Measurements from ENCODE around the gene COL5A1.

- TF ChIP-seq POLR2AphosphoS5 (IDR thresholded peaks at IDR 0.05; ENCODE audit: low read depth, low read length) (no peak), REST (IDR thresholded peaks at IDR 0.05; ENCODE audit: insufficient read depth in 1 of 2, low read depth in 2 of 2, low read length in 2 of 2) (no peak)
These were observed 194.4 kb downstream of the COL5A1 start for GRCh38 chr9:134835987-134836386.

Data from PFSK-1 (cell line).